Keratinocyte (primary cell): ENCODE data around the gene FOXJ2. TPM values are rescaled to one million over a fixed set of nuclear protein-coding genes. Genes with fewer than 3 reads are reported as not detected.

Experiments
- DNase-seq: peaks from one replicate; pipeline ENCODE4 v3.0.0-alpha.2; 2011; ENCODE audit warnings: low read depth, missing footprints, low spot score
- FAIRE-seq: peaks from 2 replicates; lab custom pipeline; 2011; peaks lifted over from hg19 to GRCh38; lab: Jason Lieb, UNC
- H2AFZ ChIP-seq: 2 replicates; pipeline ENCODE4 v1.6.0; 2012; ENCODE audit warnings: low read length, control low read depth, inconsistent platforms; ENCODE audit not compliant: control insufficient read depth
- H3K27ac ChIP-seq: 2 replicates; pipeline ENCODE4 v1.5.1; 2011; ENCODE audit warnings: low read length; ENCODE audit not compliant: control insufficient read depth, insufficient read depth
- H3K27me3 ChIP-seq: 3 replicates; pipeline ENCODE4 v1.6.0; 2011; ENCODE audit warnings: low read length; ENCODE audit not compliant: control insufficient read depth, insufficient read depth; ENCODE audit errors: extremely low read depth
- H3K36me3 ChIP-seq, 2 experiments: 2 replicates in 1 of 2; 3 replicates in 1 of 2; pipeline ENCODE4 v1.5.1; 2011; ENCODE audit warnings: low read length in 2 of 2, mild to moderate bottlenecking in 1 of 2; ENCODE audit not compliant: control insufficient read depth in 2 of 2, insufficient read depth in 2 of 2; ENCODE audit errors: extremely low read depth in 1 of 2
- H3K4me1 ChIP-seq: 3 replicates; pipeline ENCODE4 v1.5.1; 2011; ENCODE audit warnings: low read length; ENCODE audit not compliant: control insufficient read depth, insufficient read depth; ENCODE audit errors: extremely low read depth
- H3K4me2 ChIP-seq: 3 replicates; pipeline ENCODE4 v1.6.0; 2011; ENCODE audit warnings: low read depth, low read length; ENCODE audit not compliant: control insufficient read depth, insufficient read depth; ENCODE audit errors: extremely low read depth
- H3K4me3 ChIP-seq, 3 experiments: fragments of 200-600 bp in 1 of 3; sonication (generic) in 1 of 3; 2 replicates in 2 of 3; 3 replicates in 1 of 3; pipeline ENCODE4 v1.5.1; 2011 to 2016; ENCODE audit warnings: low read length in 3 of 3, mild to moderate bottlenecking in 3 of 3, control low read depth in 2 of 3, inconsistent platforms in 1 of 3, low read depth in 1 of 3, mixed read lengths in 1 of 3, mixed run types in 1 of 3, moderate library complexity in 1 of 3; ENCODE audit not compliant: control insufficient read depth in 2 of 3, insufficient read depth in 2 of 3; ENCODE audit errors: extremely low read depth in 1 of 3
- H3K79me2 ChIP-seq: 2 replicates; pipeline ENCODE4 v1.6.0; 2012; ENCODE audit warnings: low read length; ENCODE audit not compliant: control insufficient read depth, insufficient read depth
- H3K9ac ChIP-seq: 3 replicates; pipeline ENCODE4 v1.6.0; 2011; ENCODE audit warnings: low read length; ENCODE audit not compliant: control insufficient read depth, insufficient read depth; ENCODE audit errors: extremely low read depth
- H3K9me1 ChIP-seq: 3 replicates; pipeline ENCODE4 v1.6.0; 2011; ENCODE audit warnings: low read length; ENCODE audit not compliant: control insufficient read depth, insufficient read depth; ENCODE audit errors: extremely low read depth
- H3K9me3 ChIP-seq: 2 replicates; pipeline ENCODE4 v1.5.1; 2012; ENCODE audit warnings: low read depth, low read length; ENCODE audit not compliant: control insufficient read depth
- H4K20me1 ChIP-seq: 3 replicates; pipeline ENCODE4 v1.6.0; 2011; ENCODE audit warnings: low read length; ENCODE audit not compliant: control insufficient read depth, insufficient read depth; ENCODE audit errors: extremely low read depth
- EZH2 ChIP-seq: IDR thresholded peaks from one replicate; pipeline ENCODE4 v1.6.1; 2012; ENCODE audit warnings: inconsistent platforms, mild to moderate bottlenecking, low read length, moderate library complexity
- dilution Hi-C: fragments of 300-500 bp; cut with MboI; formaldehyde crosslinking; loops from one replicate; pipeline ENCODE4 v1.7.0; 2020; ENCODE audit warnings: low sequenced_read_pairs; ENCODE audit not compliant: extremely low pct_ligation_motif_present
- polyA plus RNA-seq, 5 experiments: library from polyadenylated mRNA; depleted of rRNA in 3 of 5; stranded (reverse) in 3 of 5; stranded (forward) in 1 of 5; unstranded in 1 of 5; fragments of >200 nt; gene quantifications; 1 replicate in 1 of 5; 2 replicates in 3 of 5; 3 replicates in 1 of 5; pipeline versions ENCODE4 v1.2.1 to v1.2.3, GENCODE V29; 2011 to 2012; ENCODE audit warnings: missing spikeins in 2 of 5, low read depth in 1 of 5, low replicate concordance in 1 of 5
- TF ChIP-seq, protein P1 (sequence below), 3 experiments: IDR thresholded peaks in 1 of 3; conservative IDR thresholded peaks in 1 of 3; optimal IDR thresholded peaks in 1 of 3; 2 replicates in 2 of 3; 3 replicates in 1 of 3; pipeline versions ENCODE3 to v1.5.1; 2011; ENCODE audit warnings: low read length in 3 of 3, mild to moderate bottlenecking in 3 of 3, moderate library complexity in 2 of 3, control low read depth in 1 of 3, inconsistent platforms in 1 of 3; ENCODE audit not compliant: insufficient read depth in 2 of 3; ENCODE audit errors: extremely low read depth in 1 of 3

FOXJ2 gene
- polyA plus RNA-seq, 1 donor (not counting 4 experiments of a cell fraction or from before 2014, with no cell fraction given), result 4.2 TPM

DNA sequence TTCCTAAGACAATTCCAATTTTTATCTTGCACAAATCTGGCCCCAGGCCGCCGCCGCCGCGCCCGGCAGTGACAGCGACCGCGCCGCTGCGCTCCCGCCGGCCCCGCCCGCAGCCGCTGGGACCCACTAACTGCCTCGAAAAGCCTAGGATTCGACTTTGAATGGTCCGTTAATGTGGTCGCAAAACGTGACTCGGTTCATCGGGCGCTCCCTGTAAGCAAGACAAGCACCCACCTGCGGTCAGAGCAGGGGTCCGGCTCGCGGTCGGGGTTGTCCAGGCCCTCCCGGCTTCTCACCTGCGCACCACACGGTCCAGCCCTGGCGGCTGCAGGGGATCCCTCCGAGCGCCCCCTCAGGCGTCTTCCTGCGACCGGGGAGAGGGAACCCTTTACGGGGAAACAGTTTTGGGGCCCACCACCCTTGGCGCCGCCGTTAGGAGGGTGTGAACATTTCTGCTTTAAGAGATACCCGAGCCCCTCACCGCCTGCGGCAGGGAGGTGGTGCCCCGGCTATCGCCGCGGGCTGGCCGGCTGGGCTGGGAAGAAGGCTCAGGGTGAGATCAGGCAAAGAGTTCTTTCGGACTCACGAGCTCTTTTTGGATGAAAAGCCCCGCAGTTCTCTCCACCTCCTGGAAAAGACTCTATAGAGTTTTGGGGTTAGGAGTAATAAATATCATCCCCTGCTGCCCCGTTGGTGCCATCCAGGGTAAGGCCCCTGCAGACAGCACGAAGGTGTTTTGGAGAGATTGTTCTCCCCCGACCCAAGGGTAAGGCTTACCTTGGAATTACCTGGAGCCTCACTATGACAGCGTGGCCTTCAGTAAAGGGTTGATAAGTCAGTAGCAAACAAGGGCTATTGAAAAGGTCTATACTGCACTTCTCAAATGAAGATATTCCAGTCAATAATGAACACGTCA lies 13.6 kb upstream of the FOXJ2 start:
- Histone ChIP-seq H3K4me2 (peak overlapping the region; percentile 32), H3K9me3 (no peaks in the 10 kb centered on the region), H4K20me1 (no peaks in the 10 kb centered on the region), H3K9me1 (no peaks in the 10 kb centered on the region), H3K27me3 (peaks cover 18% of the 10 kb centered on the region), H3K4me1 (peaks cover 3% of the 10 kb centered on the region), H3K79me2 (no peaks in the 10 kb centered on the region), H3K4me3 (no peak overlapping the region), H3K27ac (no peak overlapping the region), H2AFZ (no peak overlapping the region), H3K9ac (no peak overlapping the region), H3K36me3 (no peaks in the 10 kb centered on the region)
- no peak for FAIRE-seq
- TF ChIP-seq EZH2, result peak; percentile 63
- TF ChIP-seq, protein P1, sequence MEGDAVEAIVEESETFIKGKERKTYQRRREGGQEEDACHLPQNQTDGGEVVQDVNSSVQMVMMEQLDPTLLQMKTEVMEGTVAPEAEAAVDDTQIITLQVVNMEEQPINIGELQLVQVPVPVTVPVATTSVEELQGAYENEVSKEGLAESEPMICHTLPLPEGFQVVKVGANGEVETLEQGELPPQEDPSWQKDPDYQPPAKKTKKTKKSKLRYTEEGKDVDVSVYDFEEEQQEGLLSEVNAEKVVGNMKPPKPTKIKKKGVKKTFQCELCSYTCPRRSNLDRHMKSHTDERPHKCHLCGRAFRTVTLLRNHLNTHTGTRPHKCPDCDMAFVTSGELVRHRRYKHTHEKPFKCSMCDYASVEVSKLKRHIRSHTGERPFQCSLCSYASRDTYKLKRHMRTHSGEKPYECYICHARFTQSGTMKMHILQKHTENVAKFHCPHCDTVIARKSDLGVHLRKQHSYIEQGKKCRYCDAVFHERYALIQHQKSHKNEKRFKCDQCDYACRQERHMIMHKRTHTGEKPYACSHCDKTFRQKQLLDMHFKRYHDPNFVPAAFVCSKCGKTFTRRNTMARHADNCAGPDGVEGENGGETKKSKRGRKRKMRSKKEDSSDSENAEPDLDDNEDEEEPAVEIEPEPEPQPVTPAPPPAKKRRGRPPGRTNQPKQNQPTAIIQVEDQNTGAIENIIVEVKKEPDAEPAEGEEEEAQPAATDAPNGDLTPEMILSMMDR (optimal IDR thresholded peaks at IDR 0.05 in 1 of 3, IDR thresholded peaks at IDR 0.05 in 1 of 3, conservative IDR thresholded peaks at IDR 0.05 in 1 of 3; ENCODE audit: extremely low read depth in 1 of 3, insufficient read depth in 2 of 3, low read length in 3 of 3), result no peak
- dilution Hi-C loops, result no loop called here
- no peak for DNase-seq

DNA sequence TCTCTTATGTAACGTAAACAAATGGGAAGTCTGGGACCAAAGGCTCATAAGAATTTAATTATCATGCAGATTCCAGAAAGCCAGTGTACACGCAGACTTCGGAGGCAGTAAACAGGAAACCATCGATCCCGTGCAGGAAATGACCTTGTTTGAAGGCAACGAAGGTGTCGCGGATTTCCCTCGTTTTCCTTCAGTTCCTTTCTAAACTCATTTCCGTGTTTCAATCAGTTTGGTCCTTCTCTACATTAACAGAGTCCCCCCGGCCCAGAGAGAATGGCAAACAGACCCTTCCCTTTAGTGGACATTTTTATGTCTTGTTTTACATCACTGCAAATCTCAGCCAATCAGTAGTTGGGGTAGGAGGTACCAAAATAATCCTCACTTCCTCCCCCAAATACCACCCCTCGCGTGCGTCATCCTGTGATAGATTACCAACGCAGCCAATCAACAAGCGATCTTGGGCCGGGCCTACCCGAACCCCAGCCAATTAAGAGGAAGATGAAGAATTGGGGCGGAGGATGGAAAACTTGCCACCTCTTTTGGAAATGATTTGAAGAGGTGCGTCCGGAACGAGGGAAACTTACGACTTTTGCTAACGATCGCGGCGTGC lies 6.1 kb upstream of the FOXJ2 start:
- TF ChIP-seq, protein P1 (optimal IDR thresholded peaks at IDR 0.05 in 1 of 3, IDR thresholded peaks at IDR 0.05 in 1 of 3, conservative IDR thresholded peaks at IDR 0.05 in 1 of 3; ENCODE audit: extremely low read depth in 1 of 3, insufficient read depth in 2 of 3, low read length in 3 of 3), result no peak
- no peak for TF ChIP-seq EZH2
- no peaks in the 10 kb centered on the region for H3K9me1 ChIP-seq
- no peaks in the 10 kb centered on the region for H3K27me3 ChIP-seq
- H2AFZ ChIP-seq, result peak overlapping the region; percentile 99
- H4K20me1 ChIP-seq, result no peaks in the 10 kb centered on the region
- peak overlapping the region; percentile 97 for H3K9ac ChIP-seq
- no peaks in the 10 kb centered on the region for H3K9me3 ChIP-seq
- peak overlapping the region; percentile 84 for H3K4me2 ChIP-seq
- peak overlapping the region; percentile 98 for H3K27ac ChIP-seq
- peaks cover 7% of the 10 kb centered on the region for H3K4me1 ChIP-seq
- dilution Hi-C loops, result no loop called here
- peak overlapping the region; percentile 62 to 95 (median 65) for H3K4me3 ChIP-seq
- no peaks in the 10 kb centered on the region for H3K36me3 ChIP-seq
- DNase-seq, result peak; percentile 66
- no peaks in the 10 kb centered on the region for H3K79me2 ChIP-seq
- FAIRE-seq, result peak; percentile 92
